ENCODE data around the gene CYFIP1. TPM values are rescaled to one million over a fixed set of nuclear protein-coding genes. Genes with fewer than 3 reads are reported as not detected.

Gene CYFIP1
- total and polyA plus RNA-seq, 2 of the 13 experiments (the other 11 are each of a cell fraction or from before 2014, with no cell fraction given) = 38.1 to 58.3 TPM

GRCh38 chr15:22838292-22839042, 141.7 kb downstream of the CYFIP1 start, which contains the start of gene NIPA2 (continued):
- no peak for TF ChIP-seq JUN (CRISPR knock-in tag; IDR thresholded peaks at IDR 0.05)
- TF ChIP-seq ZNF75D (CRISPR knock-in tag; IDR thresholded peaks at IDR 0.05; ENCODE audit: borderline replicate concordance) = no peak
- TF ChIP-seq PRDM15 (CRISPR knock-in tag; IDR thresholded peaks at IDR 0.05) = no peak
- no peak for TF ChIP-seq SMARCC2 (IDR thresholded peaks at IDR 0.05)
- 0 out of 2 replicates have a peak, but pooled peaks have one; percentile 15 for TF ChIP-seq STAT5B (CRISPR knock-in tag; IDR thresholded peaks at IDR 0.05)
- no peak for TF ChIP-seq ZBTB21 (CRISPR knock-in tag; IDR thresholded peaks at IDR 0.05)
- TF ChIP-seq MEF2D (CRISPR knock-in tag; IDR thresholded peaks at IDR 0.05) = no peak
- 0 out of 2 replicates have a peak, but pooled peaks have one; percentile 29 for TF ChIP-seq ZNF678 (CRISPR knock-in tag; IDR thresholded peaks at IDR 0.05)
- TF ChIP-seq TCF7 (IDR thresholded peaks at IDR 0.05; ENCODE audit: low read depth) = no peak
- peak; percentile 55; the same call in 1 of the 2 replicates for TF ChIP-seq MED1 (CRISPR knock-in tag; IDR thresholded peaks at IDR 0.05)
- TF ChIP-seq NKX3-1 (CRISPR knock-in tag; IDR thresholded peaks at IDR 0.05) = 0 out of 2 replicates have a peak, but pooled peaks have one; percentile 43
- TF ChIP-seq TEAD2 (CRISPR knock-in tag; IDR thresholded peaks at IDR 0.05) = no peak
- no peak for TF ChIP-seq NR1H2 (CRISPR knock-in tag; IDR thresholded peaks at IDR 0.05; ENCODE audit: borderline replicate concordance, low read depth)
- no peak for TF ChIP-seq PAX8 (CRISPR knock-in tag; IDR thresholded peaks at IDR 0.05; ENCODE audit: borderline replicate concordance)
- TF ChIP-seq ZNF83 (CRISPR knock-in tag; IDR thresholded peaks at IDR 0.05; ENCODE audit: borderline replicate concordance) = no peak
- TF ChIP-seq NFE2 (CRISPR knock-in tag; IDR thresholded peaks at IDR 0.05) = no peak
- no peak for TF ChIP-seq ZBTB46 (CRISPR knock-in tag; IDR thresholded peaks at IDR 0.05; ENCODE audit: borderline replicate concordance)
- no peak for TF ChIP-seq ZNF142 (CRISPR knock-in tag; IDR thresholded peaks at IDR 0.05)
- no peak; the same call in 1 of the 2 replicates for TF ChIP-seq NCOR1 (IDR thresholded peaks at IDR 0.05; ENCODE audit: borderline replicate concordance, low read length)
